ENCODE data around the gene NIM1K.
"Not testable (repeated sequence)": the region's sequence is repeated elsewhere in the genome, so short reads cannot be mapped to it uniquely, and the experiment has no call there.

Gene NIM1K

DNA sequence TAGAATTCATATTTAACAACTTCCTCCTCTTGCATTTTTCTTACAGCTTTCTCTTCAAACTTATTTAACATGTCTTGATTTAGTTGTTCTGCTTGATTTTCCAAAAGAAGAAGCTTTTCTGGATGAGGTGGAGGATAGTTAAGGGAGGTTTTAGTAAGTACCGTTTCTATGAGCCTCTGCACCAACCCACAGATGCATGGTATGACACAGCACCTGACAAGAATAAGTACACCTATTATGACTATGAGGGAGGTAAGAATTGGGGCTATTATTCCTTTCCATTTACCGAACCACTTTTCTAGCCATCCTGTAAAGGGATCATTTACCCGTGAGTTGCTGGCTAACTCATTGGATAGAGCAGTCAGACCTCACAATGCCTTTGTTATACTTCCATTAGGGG is 123.7 kb downstream of the NIM1K start:
- no peak for DNase-seq

DNA sequence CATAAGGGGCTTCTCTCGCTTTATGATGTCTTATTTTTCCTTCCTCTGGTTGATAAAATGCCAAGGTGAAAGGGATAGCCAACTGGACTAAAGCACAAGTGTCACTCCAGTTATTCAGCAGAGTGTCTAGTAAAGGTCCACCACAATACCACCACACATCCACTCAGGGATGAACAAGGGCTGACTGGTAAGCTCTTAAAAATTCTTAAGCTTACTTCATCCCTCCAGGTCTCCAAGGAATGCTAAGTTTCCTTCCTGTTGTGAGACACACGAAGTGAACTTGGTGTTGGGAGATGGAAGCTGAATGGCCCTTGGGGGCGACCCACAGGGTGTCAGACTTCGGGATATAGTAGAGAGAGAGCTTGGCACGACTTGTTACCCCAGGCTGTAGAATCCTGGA is 124.4 kb downstream of the NIM1K start:
- DNase-seq: no peak

DNA sequence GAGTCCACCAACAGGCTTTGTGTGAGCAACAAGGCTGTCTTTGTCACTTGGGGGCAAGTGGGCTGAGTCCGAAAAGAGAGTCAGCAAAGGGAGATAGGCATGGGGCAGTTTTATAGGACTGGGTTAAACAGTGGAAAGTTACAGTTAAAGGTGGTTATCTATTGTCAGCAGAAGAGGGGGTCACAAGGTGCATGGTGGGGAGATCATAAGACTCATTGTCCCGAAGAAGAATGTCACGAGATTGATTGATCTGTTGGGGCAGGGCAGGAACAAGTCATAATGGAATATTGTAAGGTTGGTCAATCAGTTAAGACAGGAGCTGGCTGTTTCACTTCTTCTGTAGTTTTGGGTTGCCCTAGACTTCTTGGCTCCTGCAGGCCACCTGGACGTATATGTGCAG is 128.8 kb downstream of the NIM1K start:
- no peak for DNase-seq

DNA sequence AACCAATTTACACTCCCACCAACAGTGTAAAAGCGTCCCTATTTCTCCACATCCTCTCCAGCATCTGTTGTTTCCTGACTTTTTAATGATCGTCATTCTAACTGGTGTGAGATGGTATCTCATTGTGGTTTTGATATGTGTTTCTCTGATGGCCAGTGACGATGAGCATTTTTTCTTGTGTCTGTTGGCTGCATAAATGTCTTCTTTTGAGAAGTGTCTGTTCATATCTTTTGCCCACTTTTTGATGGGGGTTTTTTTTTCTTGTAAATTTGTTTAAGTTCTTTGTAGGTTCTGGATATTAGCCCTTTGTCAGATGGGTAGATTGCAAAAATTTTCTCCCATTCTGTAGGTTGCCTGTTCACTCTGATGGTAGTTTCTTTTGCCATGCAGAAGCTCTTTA is 131.5 kb downstream of the NIM1K start:
- DNase-seq: not testable (repeated sequence)

DNA sequence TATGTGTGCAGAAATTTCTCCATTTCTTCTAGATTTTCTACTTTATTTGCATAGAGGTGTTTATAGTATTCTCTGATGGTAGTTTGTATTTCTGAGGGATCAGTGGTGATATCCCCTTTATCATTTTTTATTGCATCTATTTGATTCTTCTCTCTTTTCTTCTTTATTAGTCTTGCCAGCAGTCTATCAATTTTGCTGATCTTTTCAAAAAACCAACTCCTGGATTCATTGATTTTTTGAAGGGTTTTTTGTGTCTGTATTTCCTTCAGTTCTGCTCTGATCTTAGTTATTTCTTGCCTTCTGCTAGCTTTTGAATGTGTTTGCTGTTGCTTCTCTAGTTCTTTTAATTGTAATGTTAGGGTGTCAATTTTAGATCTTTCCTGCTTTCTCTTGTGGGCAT is 133.6 kb downstream of the NIM1K start:
- not testable (repeated sequence) for DNase-seq

Measured in fibroblast of skin of right quadriceps (primary cell).